Activated CD4-positive, alpha-beta T cell treated with anti-CD3 and anti-CD28 coated beads, Interleukin-2, amount 50 U/mL, for 48 hours (primary cell): ENCODE data around the gene RGS7.
"Not testable (repeated sequence)": the region's sequence is repeated elsewhere in the genome, so short reads cannot be mapped to it uniquely, and the experiment has no call there.

Experiments used
- DNase-seq, 2 experiments: peaks; one replicate each; pipeline ENCODE4 v3.0.0-alpha.2; 2020

Gene RGS7

DNA sequence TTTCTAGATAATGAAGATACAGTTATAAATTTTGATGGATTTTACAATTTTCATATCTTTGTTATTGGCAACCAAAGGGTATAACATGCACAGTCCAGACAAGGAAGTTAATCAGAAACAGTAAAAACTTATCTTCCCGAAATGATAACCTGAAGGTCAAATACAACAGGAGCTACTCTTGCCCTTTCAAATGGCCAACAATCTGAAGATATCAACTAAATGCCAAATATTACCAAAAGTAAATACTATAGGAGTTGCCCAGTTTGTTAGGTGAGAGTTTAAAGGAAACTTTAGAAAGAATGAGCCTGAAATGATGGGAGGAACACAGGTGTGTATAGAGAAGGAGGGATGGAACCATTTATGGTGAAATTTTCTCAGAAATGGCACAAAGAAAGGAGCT, 153.2 kb downstream of the RGS7 start:
- DNase-seq = no peak

DNA sequence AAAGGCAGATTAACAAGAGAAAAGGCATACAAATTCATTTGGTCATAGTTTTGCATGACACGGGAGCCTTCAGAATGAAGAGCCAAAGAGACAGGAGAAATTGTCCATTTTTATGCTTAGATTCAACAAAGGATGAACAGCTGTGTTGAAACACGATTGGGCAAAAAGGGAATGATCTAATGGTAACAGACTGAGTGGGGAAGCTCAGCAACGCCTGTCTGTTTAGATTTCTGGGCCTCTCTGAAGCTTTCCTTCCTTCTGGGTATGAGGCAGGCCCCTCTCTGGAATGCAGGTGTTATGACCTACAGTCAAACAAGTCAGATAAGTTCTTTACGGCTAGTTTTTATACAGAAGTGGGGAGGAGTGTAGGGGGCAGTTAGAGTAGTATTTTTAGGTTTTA, 154.6 kb downstream of the RGS7 start:
- no peak for DNase-seq

DNA sequence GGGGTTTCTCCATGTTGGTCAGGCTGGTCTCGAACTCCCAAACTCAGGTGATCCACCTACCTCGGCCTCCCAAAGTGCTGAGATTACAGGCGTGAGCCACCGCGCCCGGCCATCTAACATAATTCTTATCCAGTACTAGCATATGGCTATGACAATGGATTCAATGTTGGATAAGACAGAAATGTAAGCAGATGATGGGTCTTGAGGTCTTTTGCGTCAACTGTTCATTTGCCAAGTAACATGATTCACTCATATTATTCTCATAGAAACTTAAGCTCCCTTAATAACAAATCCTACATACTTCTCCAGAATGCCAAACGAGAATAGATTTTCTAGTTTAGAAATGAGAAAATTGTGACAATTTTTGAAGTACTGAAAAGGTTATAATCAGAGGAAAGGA, 170.3 kb downstream of the RGS7 start:
- DNase-seq = no peak

DNA sequence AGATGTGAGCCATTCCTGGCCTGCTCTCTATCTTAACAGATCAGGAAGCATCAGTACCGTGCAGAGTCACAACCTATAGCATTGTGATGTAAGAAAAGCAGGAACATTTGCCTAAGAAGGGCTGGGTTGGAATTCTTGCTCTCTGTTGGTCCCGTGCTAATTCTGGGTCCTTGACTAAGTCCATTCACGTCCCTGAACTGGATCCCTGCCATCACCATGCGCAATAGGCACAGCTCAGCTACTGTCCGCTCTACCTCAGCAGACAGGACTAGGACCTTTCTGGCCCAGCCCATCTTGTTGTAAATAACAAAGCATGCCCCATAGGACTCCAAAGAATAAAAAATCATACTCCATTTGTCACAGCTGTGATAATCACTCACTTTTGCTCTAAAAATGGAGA, 175.0 kb downstream of the RGS7 start:
- no peak for DNase-seq

DNA sequence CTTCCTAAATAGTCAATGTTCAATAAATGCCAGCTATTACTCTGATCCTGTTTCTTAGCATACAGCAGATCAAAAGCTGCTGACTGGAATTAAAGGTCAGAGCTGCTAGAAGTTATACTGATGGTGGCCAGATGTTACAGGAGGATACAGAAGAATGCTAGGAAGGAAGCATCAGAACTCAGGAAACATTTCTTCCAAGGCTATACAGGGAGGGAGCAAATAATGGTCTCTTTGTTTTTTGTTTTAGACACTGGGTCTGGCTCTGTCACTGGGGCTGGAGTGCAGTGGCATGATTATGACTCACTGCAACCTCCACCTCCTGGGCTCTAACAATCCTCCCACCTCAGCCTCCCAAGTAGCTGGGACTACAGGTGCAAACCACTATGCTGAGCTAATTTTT, 175.5 kb downstream of the RGS7 start:
- no peak for DNase-seq

DNA sequence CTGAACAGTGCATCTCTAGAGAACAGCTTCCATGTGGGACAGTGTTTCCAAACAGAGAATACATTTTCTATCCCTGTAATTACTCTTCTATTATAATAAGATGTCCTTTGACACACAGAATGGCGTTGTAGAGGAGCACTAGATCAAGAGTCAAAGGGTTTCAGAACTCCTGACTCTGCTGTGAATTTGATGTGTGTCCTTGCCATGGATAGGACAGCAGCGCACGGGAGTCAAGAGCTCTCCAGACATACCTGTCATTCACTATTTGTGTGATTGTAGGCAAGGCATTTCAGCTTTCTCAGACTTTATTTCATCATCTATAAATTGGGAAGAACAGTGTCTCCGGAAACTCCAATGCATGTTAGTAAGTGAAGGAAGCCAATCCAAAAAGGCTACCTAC, 176.4 kb downstream of the RGS7 start:
- no peak for DNase-seq

DNA sequence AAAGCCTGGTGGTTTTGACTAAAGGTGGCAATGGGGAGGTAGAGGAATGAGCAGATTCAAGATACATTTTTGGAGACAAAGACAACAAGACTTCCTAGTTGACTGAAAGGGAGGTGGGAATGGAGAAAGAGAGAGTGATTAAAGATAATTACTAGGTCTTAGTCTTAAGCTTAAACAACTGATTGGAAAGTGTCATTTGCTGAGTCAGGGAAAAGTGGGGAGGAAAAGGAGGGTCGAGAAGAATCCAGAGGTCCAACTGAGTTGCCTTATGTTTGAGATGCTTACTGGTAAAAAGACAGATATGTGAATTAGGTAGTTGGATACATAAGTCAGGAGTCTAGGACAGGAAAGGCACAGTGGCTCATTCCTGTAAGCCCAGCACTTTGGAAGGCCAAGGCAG, 179.3 kb downstream of the RGS7 start:
- no peak for DNase-seq

DNA sequence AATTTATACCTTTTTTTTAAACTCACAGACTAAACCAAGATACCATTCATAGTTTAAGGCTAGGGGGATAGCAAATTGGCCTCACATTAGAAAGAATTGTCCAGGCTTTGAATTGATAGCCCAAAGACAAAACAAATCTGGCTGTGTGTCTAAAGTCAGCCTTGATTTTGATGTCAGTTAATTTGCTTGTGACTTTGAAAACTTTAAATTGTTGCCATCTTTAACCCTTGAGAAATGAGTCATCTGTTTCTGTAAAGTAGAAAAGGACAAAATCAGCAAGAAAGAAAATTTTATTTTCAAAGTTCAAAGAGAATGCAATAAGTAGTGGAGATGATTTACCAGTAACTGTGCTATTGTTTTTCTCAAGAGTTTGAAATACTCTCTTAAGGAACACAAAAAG, 184.5 kb downstream of the RGS7 start:
- DNase-seq = no peak

DNA sequence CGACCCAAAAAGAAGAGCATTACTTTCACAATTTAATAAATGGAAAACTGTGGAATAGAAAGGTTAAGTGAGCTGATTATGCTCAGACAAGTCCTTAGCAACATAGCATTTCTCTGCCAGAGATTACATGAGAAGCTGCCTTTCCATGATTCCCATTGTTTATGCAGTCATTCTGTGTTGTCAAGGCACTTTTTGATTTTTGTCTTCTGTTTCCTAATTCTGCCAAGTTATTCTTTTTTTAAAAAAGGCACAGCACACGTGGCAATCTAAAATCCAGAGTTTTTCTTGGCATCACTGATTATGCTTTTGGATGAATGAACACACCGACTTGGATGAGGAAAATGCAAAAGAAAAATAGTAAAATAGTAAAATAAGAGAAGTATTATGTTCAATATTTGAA, 185.0 kb downstream of the RGS7 start:
- DNase-seq = no peak

DNA sequence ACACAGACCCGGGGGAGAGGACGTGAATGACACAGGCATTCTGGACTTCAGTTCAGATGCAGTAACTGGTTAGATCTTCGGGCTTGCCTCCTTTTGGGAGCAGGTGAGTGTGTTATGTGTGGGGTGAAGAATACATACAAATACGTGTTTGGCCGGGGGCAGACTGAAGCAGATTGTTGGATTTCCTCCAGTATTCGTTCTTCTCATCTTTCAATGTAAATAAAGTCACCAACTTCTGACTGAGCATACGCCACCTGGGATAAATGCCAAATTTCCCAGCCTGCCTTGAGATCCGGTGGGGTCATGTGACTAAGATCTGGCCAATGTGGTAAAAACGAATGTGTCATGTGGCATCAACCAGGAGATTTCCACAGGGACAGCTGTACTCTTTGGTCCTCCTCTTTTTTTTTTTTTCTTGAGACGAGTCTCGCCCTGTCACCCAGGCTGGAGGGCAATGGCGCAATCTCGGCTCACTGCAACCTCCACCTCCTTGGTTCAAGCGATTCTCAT, 189.8 kb downstream of the RGS7 start:
- no peak for DNase-seq

DNA sequence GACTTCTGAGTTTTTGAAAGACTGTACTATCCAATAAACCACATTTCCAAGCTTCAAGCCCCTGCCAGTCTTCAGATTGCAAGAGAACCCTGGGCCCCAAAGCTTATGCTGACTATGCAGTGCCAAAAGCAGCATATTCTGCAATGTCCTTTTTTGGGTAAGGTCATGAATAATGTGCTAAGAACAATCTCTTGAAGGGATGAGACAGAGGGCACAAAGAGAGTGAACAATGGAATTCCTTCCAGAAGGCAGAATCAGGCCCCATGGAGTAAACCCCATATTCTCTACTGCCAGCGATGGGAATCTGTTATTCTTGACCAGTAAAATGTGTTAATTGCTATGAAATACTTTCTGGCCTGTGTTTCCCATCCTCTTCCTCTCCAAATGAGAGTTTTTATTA, 190.4 kb downstream of the RGS7 start:
- DNase-seq = no peak

DNA sequence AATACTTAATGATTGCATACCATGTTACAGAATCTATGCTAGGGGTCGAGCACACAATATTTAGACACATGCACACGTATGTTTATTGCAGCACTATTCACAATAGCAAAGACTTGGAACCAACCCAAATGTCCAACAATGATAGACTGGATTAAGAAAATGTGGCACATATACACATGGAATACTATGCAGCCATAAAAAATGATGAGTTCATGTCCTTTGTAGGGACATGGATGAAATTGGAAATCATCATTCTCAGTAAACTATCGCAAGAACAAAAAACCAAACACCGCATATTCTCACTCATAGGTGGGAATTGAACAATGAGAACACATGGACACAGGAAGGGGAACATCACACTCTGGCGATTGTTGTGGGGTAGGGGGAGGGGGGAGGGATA, 191.7 kb downstream of the RGS7 start:
- DNase-seq = not testable (repeated sequence)

DNA sequence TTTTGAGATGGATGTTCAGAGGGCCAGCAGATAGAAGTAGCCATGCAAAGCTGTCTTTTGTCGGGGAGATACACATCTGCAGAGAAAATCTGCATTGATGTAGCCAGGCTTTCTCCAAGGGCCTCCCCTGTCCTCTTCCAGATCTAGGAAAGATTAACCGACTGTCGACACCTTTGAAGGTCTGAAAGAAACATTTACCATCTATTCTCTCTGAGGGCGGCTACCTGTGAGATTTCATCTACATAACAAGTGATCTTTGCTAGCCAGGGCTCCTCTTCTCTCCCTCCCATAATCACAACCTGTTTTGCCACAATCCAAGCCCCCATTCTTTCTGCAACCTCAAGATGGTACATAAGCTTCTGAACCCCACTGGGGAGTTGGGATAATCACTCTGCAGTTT, 193.6 kb downstream of the RGS7 start:
- no peak for DNase-seq

DNA sequence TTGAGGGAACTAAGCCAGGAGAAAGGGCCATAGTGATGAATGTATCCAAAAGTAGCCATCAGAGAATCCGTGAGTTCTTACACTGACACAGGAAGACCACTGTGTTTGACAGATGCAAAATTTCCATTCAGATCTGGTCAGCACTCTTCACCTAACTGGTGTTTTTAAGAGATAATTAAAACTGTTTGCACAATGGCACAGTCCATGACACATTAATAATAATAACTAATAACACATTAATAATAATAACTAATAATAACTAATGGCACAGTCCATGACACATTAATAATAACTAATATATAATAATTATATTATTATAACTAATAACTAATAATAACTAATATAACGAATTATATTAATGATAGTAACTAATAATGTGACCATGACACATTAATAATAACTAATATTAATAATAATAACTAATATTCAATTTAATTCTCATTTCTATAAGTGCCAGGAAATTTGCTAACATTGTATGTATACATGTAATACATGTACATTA, 195.8 kb downstream of the RGS7 start:
- no peak for DNase-seq

DNA sequence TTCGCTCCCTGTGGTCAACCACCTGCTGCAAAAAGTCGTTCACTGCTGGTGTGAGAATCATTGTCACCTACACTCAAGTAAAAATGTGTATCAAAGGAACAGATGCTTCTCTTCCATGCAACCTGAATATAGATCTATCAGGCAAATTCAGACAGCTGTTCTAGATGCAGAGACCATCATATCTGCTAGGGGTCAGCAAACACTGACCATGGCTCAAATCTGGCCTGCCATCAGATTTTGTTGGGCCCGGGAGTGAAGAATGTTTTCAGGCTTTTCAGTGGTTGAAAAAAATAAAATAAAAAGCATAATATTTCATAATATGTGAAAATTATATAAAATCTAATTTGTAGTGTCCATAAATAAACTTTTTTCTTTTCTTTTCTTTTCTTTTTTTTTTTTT, 199.6 kb downstream of the RGS7 start:
- DNase-seq = no peak

DNA sequence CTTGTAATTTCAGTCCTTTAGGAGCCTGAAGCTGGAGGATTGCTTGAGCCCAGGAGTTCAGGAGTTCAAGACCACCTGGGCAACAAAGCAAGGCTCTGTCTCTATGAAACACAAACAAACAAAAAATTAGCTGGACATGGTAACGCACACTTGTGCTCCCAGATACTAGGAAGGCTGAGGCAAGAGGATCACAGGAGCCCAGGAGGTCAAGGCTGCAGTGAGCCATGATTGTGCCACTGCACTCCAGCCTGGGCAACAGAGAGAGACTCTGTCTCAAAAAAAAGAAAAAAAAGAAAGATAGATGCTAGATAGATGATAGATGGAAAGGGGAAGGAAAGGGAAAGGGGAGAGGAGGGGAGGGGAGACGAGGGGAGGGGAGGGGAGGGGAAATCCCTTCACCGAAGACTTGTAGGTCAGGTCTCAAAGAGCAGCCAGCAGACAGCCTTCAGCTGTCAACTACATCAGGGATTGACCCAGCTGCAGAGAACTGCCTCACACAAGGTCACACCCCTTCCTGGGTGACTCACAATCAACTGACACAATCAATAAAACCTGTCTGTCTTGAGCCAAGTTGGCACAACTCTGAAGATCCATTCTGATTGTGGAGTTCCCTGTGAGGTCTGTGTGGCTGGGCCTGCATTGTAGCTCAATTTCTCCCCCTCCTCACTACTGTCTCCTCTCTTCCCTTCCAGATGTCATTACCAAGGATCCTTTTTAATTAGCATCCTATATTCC, 200.6 kb downstream of the RGS7 start:
- DNase-seq = no peak

DNA sequence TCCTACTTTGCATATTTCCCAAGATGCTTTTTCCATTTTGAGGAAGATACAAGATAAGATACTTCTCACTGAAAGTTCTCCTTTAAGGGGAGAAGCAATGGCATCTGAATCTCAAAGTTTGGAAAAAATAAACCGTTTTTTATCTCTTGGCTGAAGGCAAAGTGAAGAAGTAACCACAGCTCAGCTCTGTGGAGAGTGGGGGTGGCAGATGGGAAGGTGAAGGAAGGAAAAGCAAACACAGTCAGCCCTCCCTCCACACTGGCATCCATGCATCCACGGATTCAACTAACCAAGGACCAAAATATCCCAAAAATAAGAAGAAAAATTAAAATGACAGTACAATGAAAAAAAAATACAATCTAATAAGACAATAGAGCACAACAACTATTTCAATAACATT, 211.1 kb downstream of the RGS7 start:
- no peak for DNase-seq

DNA sequence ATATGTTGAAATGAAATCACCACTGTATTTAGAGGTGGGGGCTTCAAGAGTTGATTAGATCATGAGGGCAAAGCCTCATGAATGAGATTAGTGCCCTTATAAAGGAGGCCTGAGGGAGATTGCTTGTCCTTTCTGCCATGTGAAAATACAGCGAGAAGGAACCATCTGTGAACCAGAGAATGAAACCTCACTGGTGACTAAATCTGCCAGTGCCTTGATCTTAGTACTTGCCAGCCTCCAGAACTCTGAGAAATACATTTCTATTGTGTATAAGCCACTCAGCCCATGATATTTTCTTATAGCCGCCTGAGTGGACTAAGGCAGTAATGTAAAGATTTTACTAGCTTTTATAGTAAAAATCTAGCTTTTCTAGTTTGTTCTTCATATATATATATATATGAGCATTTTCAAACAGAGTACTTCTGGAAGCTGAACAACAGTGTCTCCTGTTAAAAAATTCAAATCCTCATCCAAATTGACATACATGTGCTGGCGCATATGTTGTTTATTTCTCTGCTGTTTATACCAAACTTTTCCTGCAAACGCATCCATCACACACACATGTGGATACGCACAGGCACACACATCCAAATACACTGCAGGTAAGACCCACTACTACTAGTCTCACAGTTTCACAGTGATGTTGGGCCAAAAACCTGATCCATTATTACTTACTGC, 213.1 kb downstream of the RGS7 start:
- DNase-seq = no peak

DNA sequence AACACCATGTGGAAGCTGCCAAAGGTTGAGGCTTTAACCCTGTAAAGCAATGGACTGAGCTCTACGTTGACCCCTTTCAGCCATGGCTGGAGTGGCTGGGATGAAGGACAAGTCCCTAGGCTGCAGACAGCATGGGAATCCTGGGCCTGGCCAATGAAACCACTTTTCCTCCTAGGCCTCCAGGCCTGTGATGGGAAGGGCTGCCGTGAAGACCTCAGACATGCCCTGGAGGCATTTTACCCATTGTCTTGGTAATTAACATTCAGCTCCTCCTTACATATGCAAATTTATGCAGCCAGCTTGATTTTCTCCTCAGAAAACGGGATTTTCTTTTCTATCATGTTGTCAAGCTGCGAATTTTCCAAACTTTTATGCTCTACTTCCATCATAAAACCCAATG, 214.5 kb downstream of the RGS7 start:
- no peak for DNase-seq

DNA sequence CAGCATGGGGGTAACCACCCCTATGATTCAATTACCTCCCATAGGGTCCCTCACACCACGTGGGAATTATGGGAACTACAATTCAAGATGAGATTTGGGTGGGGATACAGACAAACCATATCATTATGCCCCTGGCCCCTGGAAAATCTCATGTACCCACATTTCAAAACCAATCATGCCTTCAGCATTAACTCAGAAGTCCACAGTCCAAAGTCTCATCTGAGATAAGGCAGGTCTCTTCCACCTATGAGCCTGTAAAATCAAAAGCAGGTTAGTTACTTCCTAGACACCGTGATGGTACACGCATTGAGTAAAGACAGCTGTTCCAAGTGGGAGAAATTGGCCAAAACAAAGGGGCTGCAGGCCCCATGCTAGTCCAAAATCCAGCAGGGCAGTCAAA, 215.4 kb downstream of the RGS7 start:
- DNase-seq = not testable (repeated sequence)

DNA sequence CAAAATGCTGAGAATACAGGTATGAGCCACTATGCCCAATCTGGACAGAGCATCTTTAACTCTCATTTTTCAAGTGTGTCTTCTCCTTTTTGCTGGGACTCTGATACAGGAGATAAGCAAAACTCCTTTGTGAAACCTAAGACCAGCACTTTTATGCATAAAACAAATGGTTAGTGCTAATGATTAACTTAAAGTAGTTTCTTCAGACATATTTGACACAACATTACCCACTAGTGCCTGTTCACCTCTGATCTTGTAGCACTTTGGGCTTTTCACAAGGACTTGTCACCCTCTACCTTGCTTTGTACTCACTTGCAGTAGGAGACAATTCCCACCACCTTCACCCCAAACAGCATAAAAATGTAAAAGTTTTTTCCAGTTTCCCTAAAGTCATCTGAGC, 216.3 kb downstream of the RGS7 start:
- no peak for DNase-seq

DNA sequence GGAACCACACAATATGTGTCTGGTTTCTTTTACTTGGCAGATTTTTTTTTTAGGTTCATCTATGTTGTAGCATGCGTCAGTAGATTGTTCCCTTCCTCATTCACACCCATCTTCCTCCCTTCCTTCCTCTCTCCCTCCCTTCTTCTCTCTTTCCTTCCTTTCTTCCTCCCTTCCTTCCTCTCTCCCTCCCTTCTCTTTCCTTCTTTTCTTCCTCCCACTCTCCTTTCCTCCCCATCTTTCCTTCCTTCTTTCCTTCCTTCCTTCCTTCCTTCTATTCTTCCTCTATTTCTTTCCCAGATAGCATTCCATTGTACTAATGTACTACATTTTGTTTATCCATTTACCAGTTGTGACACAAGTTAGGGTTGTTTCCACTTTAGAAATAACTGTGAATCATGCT, 218.0 kb downstream of the RGS7 start:
- DNase-seq = no peak

DNA sequence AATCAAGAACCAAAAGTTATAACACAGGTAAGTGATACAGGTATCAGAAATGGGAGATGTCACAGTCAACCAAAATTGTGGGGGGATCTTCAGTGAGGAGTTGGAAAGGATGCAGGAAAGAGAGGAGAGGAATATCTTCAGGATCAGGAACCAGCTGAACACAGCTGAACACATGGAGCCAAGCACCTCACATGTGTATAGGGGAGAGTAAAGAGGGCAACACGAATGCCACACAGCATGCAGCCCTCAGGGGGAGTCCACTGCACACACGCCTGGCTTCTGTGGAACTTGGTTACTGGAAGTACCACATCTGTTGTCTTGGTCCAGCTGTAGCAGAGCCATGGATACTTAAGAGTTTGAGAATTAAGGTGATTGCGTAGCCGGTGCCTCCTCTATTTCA, 218.8 kb downstream of the RGS7 start:
- DNase-seq = no peak

DNA sequence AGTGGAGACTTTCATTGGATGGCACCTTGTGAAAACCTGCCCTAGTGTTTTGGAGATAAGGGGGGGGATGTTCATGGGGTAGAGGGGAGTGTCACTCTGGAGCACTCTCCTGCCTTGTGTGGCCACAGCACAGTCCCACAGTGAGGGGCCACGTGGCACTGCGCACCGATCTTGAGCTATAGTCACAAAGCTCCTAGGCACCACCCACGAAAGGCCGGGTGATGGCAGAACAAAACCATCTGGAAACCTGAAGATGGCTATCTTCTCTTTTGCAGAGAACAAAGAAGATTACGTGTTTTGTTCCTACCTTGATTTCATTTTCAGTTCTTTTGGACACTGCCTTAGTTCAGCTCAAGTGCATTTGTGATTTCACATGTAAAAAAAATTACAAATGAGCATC, 220.6 kb downstream of the RGS7 start:
- no peak for DNase-seq
